OCI-LY7 (cell line): Measurements from ENCODE around the gene GMDS. TPM values are rescaled to one million over a fixed set of nuclear protein-coding genes. Genes with fewer than 3 reads are reported as not detected.

ENCODE experiments used
- BruUV-seq: library from RNA; stranded (reverse); fragments of 400-500 nt; replicated peaks from 2 replicates; lab custom pipeline; 2021; lab: Mats Ljungman, UMichigan
- CTCF ChIA-PET: fragments of 300-600 bp; sonication (Branson Sonifier 250); formaldehyde crosslinking; loops from one replicate; lab custom pipeline; 2022; ENCODE audit warnings: antibody characterized with exemption; ENCODE audit not compliant: unreplicated experiment; lab: Charles Lee
- POLR2A ChIA-PET: fragments of 300-600 bp; sonication (Branson Sonifier 250); formaldehyde crosslinking; loops from one replicate; lab custom pipeline; 2022; ENCODE audit warnings: antibody characterized with exemption; lab: Charles Lee
- DNase-seq: peaks from one replicate; pipeline ENCODE4 v3.0.0-alpha.2; 2015; ENCODE audit warnings: low spot score
- H2AFZ ChIP-seq: fragments of 200-600 bp; sonication (generic), shearing (Covaris generic); 2 replicates; pipeline ENCODE4 v1.6.1; 2014; ENCODE audit warnings: mild to moderate bottlenecking, antibody characterized with exemption, low read length, moderate library complexity
- H3K27ac ChIP-seq: fragments of 200-600 bp; sonication (generic); 2 replicates; pipeline ENCODE4 v1.5.1; 2014; ENCODE audit warnings: mixed run types, low read depth, mild to moderate bottlenecking, moderate library complexity, low read length, inconsistent platforms; ENCODE audit not compliant: poor library complexity, severe bottlenecking
- H3K36me3 ChIP-seq: fragments of 200-600 bp; sonication (generic); 2 replicates; pipeline ENCODE4 v1.6.1; 2014; ENCODE audit warnings: mild to moderate bottlenecking, antibody characterized with exemption, low read length, moderate library complexity, mixed read lengths; ENCODE audit not compliant: insufficient read depth
- H3K4me1 ChIP-seq: fragments of 200-600 bp; sonication (generic); 2 replicates; pipeline ENCODE4 v1.5.1; 2014; ENCODE audit warnings: mild to moderate bottlenecking, low read length; ENCODE audit not compliant: insufficient read depth, poor library complexity, severe bottlenecking
- H3K4me2 ChIP-seq: fragments of 200-600 bp; sonication (generic); 2 replicates; pipeline ENCODE4 v1.6.1; 2014; ENCODE audit warnings: mild to moderate bottlenecking, low read length
- H3K4me3 ChIP-seq: fragments of 200-600 bp; sonication (generic); 2 replicates; pipeline ENCODE4 v1.5.1; 2014; ENCODE audit warnings: mild to moderate bottlenecking, low read depth, low read length; ENCODE audit not compliant: poor library complexity, severe bottlenecking
- H3K79me2 ChIP-seq: fragments of 200-600 bp; sonication (generic); 2 replicates; pipeline ENCODE4 v1.6.1; 2016; ENCODE audit warnings: low read depth, mild to moderate bottlenecking, low read length, moderate library complexity, mixed read lengths; ENCODE audit not compliant: insufficient read depth
- H3K9me2 ChIP-seq: fragments of 200-600 bp; sonication (generic); 2 replicates; pipeline ENCODE4 v1.6.1; 2016; ENCODE audit warnings: mild to moderate bottlenecking, low read length, mixed read lengths; ENCODE audit not compliant: insufficient read depth
- H3K9me3 ChIP-seq: fragments of 200-600 bp; sonication (generic); 2 replicates; pipeline ENCODE4 v1.6.1; 2014; ENCODE audit warnings: mild to moderate bottlenecking, mixed run types, low read length, mixed read lengths
- H4K20me1 ChIP-seq: fragments of 200-600 bp; sonication (generic); 2 replicates; pipeline ENCODE4 v1.6.1; 2014; ENCODE audit warnings: mild to moderate bottlenecking, antibody characterized with exemption, low read length, moderate library complexity, mixed read lengths; ENCODE audit not compliant: insufficient read depth
- EZH2phosphoT487 ChIP-seq: fragments of 200-600 bp; sonication (generic); IDR thresholded peaks from 2 replicates; pipeline ENCODE4 v1.6.1; 2018; ENCODE audit warnings: low read depth, borderline replicate concordance, mild to moderate bottlenecking, mixed run types, antibody characterized with exemption, low read length, moderate library complexity, mixed read lengths
- intact Hi-C: fragments of 100-400 bp; cut with micrococcal nuclease; formaldehyde crosslinking; loops from one replicate; pipeline ENCODE4 v1.10.0; 2022; ENCODE audit not compliant: unreplicated experiment
- total RNA-seq, 2 experiments: library from RNA; depleted of rRNA in 1 of 2; stranded (reverse); fragments of >200 nt in 1 of 2; shearing (Covaris generic) in 1 of 2; gene quantifications; 2 replicates each; pipeline ENCODE4 v1.2.3, GENCODE V29; 2014 to 2022
- TF ChIP-seq, protein P1 (sequence below): fragments of 200-600 bp; sonication (generic); conservative IDR thresholded peaks from 2 replicates; pipeline ENCODE4 v1.5.1; 2014; ENCODE audit warnings: mild to moderate bottlenecking, antibody characterized with exemption, low read length, moderate library complexity, mixed read lengths

Gene GMDS
- total RNA-seq, 2 experiments from 2014 or later: 9.9 to 26.8 TPM

DNA sequence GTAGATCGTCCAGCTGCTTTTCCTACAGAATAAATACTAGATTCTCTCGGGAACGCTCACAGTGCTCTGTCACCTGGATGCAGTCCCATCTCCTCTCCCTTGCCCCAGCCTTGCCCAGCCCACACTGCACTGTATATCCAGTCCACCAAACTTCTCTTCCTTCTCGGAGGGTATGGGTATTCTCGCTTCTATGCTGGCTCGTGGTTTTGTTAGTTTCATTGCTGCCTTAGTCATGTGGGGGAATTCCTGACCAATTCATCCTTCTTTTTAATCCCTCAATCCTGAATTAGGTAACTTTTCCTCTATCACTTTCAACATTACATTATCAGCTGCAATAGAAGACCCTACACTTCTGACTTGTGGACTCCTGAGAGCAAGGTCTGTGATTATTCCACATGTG, 252.4 kb downstream of the GMDS start:
- Histone ChIP-seq H3K4me2 (no peak overlapping the region), H3K36me3 (no peaks in the 10 kb centered on the region), H3K9me3 (no peaks in the 10 kb centered on the region), H3K79me2 (no peaks in the 10 kb centered on the region), H3K4me1 (no peaks in the 10 kb centered on the region), H3K27ac (no peak overlapping the region), H3K9me2 (no peaks in the 10 kb centered on the region), H4K20me1 (no peaks in the 10 kb centered on the region; the same call in 1 of the 2 replicates), H3K4me3 (no peak overlapping the region), H2AFZ (no peak overlapping the region)
- intact Hi-C loops: no loop called here
- DNase-seq: no peak
- POLR2A ChIA-PET: interaction anchor here (0.6 to 0.7 kb wide), 3 partner anchors 33 to 1669 kb away, joined by 3 read pairs; no protein-coding TSS in a partner anchor
- no TSS peak for BruUV-seq
- CTCF ChIA-PET: no interaction called here
- no peak for TF ChIP-seq EZH2phosphoT487
- TF ChIP-seq, protein P1, sequence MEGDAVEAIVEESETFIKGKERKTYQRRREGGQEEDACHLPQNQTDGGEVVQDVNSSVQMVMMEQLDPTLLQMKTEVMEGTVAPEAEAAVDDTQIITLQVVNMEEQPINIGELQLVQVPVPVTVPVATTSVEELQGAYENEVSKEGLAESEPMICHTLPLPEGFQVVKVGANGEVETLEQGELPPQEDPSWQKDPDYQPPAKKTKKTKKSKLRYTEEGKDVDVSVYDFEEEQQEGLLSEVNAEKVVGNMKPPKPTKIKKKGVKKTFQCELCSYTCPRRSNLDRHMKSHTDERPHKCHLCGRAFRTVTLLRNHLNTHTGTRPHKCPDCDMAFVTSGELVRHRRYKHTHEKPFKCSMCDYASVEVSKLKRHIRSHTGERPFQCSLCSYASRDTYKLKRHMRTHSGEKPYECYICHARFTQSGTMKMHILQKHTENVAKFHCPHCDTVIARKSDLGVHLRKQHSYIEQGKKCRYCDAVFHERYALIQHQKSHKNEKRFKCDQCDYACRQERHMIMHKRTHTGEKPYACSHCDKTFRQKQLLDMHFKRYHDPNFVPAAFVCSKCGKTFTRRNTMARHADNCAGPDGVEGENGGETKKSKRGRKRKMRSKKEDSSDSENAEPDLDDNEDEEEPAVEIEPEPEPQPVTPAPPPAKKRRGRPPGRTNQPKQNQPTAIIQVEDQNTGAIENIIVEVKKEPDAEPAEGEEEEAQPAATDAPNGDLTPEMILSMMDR: no peak

DNA sequence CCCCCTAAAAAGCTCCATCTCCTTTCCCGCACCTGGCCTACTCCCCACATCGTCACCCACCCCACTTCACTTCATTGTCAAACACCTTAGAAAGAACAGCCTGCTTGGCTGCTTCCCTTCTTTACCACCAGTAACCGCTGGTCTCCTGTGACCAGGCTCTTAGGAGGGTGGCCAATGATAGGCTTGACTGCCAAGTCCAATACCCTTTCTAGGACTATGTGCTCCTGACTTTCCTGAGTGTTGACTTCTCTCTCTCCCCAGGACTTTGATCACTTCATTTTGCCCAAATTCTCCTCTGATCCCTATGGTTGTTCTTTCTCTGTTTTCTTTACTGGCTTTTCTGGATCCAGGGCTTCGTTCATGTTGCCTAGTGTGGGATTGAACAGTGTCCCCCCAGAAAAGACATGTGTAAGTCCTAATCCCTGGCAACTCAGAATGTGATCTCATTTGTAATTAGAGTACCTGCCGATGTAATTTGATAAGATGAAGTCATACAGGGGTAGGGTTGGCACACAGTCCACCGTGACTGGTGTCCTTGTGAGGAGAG, 254.0 kb downstream of the GMDS start:
- intact Hi-C loops: no loop called here
- Histone ChIP-seq H3K27ac (no peak overlapping the region), H3K4me1 (no peaks in the 10 kb centered on the region), H3K9me3 (no peaks in the 10 kb centered on the region), H4K20me1 (no peaks in the 10 kb centered on the region; the same call in 1 of the 2 replicates), H3K9me2 (no peaks in the 10 kb centered on the region), H2AFZ (no peak overlapping the region), H3K4me3 (no peak overlapping the region), H3K4me2 (no peak overlapping the region), H3K79me2 (no peaks in the 10 kb centered on the region), H3K36me3 (no peaks in the 10 kb centered on the region)
- TF ChIP-seq, protein P1: no peak
- no peak for TF ChIP-seq EZH2phosphoT487
- ChIA-PET POLR2A (no interaction called here), CTCF (no interaction called here)
- DNase-seq: no peak
- no TSS peak for BruUV-seq

DNA sequence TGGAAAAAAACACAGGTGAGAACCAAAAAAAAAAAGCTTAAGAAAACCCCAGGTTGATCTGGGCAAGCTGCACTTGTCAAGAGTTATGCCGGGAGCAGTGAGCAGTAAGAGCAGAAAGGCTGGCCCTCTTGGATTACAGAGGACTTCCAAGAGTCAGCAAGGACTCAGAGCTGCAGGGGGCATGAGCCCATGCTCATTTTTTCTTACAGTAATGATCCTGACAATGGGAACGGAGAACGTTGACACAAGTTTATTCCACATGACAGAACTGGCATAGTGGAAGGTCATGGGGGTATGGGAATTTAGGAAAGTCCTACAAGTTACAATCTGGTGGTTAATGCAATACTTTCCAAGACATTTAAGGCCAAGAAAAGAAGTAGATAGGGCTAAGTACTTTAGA, 256.6 kb downstream of the GMDS start:
- Histone ChIP-seq H3K9me3 (no peaks in the 10 kb centered on the region), H3K79me2 (no peaks in the 10 kb centered on the region), H3K4me1 (no peaks in the 10 kb centered on the region), H2AFZ (no peak overlapping the region), H3K4me3 (no peak overlapping the region), H3K27ac (no peak overlapping the region), H3K9me2 (no peaks in the 10 kb centered on the region), H3K36me3 (no peaks in the 10 kb centered on the region), H3K4me2 (no peak overlapping the region), H4K20me1 (no peaks in the 10 kb centered on the region)
- intact Hi-C loops: no loop called here
- POLR2A ChIA-PET: interaction anchor here (1.2 kb wide), 1 partner anchor 32 kb away, joined by 3 read pairs; no protein-coding TSS in a partner anchor
- no TSS peak for BruUV-seq
- no peak for DNase-seq
- TF ChIP-seq, protein P1: no peak
- TF ChIP-seq EZH2phosphoT487: no peak
- CTCF ChIA-PET: no interaction called here
